Ureter (tissue), 1 donor: ENCODE results near the gene EMILIN1. TPM values are rescaled to one million over a fixed set of nuclear protein-coding genes. Genes with fewer than 3 reads are reported as not detected.

Experiments
- DNase-seq: peaks from one replicate; pipeline ENCODE4 v3.0.0-alpha.2; 2020; ENCODE audit warnings: low spot score
- total RNA-seq: library from RNA; stranded (reverse); gene quantifications from one replicate; pipeline ENCODE4 v1.2.4, GENCODE V29; 2023
- donor health status: DM: yes; HTN: yes; CAD: no.

Gene EMILIN1
- total RNA-seq, 1 donor from 2014 or later: 65.8 TPM

GRCh38 chr2:27080140-27080469 is 1.7 kb downstream of the EMILIN1 start:
- DNase-seq: no peak

DNA sequence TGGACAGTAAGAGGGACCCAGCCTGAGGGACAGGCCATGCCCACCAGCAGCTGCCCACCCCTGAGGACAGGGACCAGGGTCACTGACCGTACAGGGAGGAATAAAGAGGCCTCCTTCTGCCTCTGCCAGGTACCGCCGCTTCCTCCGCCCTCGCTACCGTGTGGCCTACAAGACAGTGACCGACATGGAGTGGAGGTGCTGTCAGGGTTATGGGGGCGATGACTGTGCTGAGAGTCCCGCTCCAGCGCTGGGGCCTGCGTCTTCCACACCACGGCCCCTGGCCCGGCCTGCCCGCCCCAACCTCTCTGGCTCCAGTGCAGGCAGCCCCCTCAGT is 2.2 kb downstream of the EMILIN1 start:
- DNase-seq: no peak

DNA sequence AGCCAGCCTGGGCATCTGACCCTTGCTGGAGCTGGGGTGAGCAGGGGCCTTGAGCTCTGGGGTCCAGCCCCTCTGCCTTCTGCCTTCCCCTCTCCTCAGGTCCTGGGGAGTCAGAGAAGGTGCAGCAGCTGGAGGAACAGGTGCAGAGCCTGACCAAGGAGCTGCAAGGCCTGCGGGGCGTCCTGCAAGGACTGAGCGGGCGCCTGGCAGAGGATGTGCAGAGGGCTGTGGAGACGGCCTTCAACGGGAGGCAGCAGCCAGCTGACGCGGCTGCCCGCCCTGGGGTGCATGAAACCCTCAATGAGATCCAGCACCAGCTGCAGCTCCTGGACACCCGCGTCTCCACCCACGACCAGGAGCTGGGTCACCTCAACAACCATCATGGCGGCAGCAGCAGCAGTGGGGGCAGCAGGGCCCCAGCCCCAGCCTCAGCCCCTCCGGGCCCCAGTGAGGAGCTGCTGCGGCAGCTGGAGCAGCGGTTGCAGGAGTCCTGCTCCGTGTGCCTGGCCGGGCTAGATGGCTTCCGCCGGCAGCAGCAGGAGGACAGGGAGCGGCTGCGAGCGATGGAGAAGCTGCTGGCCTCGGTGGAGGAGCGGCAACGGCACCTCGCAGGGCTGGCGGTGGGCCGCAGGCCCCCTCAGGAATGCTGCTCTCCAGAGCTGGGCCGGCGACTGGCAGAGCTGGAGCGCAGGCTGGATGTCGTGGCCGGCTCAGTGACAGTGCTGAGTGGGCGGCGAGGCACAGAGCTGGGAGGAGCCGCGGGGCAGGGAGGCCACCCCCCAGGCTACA is 3.8 kb downstream of the EMILIN1 start:
- DNase-seq: no peak

DNA sequence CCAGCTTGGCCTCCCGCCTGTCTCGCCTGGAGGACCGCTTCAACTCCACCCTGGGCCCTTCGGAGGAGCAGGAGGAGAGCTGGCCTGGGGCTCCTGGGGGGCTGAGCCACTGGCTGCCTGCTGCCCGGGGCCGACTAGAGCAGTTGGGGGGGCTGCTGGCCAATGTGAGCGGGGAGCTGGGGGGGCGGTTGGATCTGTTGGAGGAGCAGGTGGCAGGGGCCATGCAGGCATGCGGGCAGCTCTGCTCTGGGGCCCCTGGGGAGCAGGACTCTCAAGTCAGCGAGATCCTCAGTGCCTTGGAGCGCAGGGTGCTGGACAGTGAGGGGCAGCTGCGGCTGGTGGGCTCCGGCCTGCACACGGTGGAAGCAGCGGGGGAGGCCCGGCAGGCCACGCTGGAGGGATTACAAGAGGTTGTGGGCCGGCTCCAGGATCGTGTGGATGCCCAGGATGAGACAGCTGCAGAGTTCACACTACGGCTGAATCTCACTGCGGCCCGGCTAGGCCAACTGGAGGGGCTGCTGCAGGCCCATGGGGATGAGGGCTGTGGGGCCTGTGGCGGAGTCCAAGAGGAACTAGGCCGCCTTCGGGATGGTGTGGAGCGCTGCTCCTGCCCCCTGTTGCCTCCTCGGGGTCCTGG is 4.5 kb downstream of the EMILIN1 start:
- no peak for DNase-seq

GRCh38 chr2:27083410-27084296 is 5.2 kb downstream of the EMILIN1 start:
- DNase-seq: no peak

- no peak for DNase-seq
Observed at GRCh38 chr2:27084297-27085061, 6.1 kb downstream of the EMILIN1 start.

- no peak for DNase-seq
Observed at GRCh38 chr2:27085062-27085672, 6.8 kb downstream of the EMILIN1 start.

GRCh38 chr2:27085673-27086089 is 7.3 kb downstream of the EMILIN1 start:
- DNase-seq: peak; percentile 82

DNA sequence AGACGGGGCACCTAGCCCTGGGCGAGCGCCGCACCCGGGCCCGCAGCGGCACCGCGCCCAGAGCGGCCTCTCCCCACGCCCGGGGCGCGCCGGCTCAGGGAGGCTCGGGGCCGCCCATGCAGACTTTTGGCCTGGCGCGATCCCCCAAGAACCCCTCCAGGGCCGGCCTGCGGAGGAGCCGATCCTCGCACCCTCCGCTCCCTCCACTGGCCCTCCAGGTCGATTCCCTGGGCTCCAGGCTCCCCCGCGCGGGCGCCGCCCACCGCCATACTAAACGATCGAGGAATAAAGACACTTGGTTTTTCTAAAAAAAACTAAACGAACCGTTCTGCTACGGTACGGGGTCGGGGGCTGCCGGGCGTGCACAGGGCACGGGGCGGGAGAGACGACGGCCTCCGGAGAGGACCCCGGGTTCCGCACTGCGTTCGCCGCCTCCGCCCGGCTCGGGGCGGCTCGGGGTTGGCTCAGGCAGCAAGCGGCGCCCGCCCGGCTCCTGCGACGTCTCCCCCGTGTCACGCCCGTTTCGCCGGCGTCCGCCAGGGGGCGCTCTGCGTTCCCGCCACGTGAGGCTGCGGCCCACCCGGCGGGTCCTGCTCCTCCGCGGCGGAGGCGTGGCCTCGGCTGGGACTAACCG is 7.8 kb downstream of the EMILIN1 start:
- peak; percentile 96 for DNase-seq

- peak; percentile 61 for DNase-seq
Observed at GRCh38 chr2:27086724-27087593, 8.5 kb downstream of the EMILIN1 start, which contains the start of gene KHK. Gene KHK (plus strand): TSS chr2:27086772. CDS start chr2:27087260, 488 bp downstream.

- DNase-seq: no peak
Observed at GRCh38 chr2:27087823-27088410, 9.5 kb downstream of the EMILIN1 start.

DNA sequence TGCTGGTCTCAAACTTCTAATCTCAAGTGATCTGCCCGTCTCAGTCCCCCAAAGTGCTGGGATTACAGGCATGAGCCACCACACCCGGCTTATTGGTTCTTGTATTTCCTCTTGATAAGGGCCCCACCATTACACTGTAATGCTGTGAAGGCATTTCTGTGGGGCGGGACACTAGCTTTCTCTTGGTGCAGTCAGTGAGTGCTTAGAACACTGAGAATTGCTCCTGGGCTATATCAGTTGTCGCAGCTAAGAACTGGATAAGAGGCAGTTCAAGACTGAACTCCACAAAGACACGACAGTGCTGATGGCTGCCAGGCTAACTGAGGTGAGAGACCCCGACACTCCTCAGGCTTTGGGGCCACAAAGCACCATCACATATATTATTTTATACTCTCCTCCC is 10.2 kb downstream of the EMILIN1 start:
- DNase-seq: no peak

DNA sequence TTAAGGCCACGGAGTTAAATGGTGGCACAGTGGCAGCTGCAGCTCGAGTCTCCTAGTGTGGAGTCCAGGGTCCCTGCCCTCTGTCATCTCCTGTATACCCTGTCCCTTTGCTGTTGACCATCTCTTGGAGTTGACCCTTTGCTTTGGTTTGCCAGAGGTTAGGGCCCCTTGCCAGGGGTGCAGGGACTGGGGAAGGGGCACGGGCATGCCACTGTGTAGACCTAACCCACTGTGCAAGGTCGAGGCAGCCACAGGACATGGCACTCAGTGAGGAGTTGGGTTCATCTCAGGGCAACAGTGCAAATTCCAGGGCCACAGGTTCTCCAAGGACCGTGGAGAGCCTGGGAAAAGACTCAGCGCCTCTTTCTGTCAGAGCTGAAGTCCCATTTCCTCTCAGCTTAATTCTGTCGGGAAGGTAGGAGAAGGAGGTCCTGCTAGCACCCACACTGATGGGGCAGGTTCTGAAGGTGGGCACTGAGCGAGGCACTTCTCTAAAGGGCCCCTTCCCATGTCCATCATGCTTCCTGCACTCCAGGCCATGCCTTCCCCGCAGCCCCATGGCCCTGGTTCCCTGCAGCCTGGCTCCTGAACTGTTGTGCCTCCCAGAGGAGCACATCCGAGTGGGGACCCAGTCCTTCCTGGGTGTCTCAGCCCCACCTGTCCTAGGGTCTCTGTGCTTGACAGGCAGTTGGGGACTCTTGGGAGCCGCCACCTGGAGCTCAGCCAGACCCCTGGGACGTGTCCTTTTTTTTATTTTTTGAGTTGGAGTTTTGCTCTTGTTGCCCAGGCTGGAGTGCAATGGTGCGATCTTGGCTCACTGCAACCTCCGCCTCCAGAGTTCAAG is 10.9 kb downstream of the EMILIN1 start:
- DNase-seq: no peak

DNA sequence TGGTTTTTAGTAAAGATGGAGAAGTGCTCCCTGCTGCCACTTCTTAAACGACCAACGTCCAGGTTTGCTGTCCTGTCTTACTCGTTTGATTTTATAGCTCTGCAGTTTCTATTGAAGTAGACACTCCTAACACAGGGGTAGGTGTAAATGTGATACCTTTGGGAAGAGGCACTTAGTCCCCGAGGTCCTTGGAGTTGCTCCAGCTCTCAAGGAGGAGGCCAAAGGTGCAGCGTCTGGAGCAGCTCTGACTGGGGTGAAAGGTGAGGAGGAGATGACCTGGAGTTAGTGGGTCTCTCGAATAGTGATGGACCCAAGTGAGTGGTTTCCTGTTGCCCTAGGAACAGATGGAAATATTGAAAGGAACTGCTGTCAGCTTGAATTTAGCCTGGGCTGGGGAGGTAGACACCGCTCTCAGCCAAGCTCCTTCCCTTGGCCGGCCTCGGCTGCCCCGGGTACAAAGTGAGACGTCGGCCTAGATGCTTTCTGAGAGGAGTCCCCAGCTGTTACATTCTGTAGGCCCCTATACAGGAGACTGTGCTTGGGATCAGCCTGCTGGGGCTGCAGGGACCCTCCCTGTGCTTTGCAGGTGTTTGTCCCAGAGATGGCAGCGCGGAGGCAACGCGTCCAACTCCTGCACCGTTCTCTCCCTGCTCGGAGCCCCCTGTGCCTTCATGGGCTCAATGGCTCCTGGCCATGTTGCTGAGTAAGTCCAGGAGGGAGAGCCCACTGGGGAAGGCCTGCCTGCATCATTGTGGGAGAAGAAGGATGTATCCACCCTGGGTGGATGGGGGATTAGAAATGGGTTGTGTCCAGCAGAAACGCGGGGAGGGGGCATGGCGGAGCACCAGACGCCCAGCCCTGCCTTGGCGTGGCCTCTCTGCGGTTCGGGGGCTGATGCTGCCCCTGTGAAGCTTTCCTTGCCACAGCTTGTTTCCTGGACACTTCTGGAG is 13.6 kb downstream of the EMILIN1 start:
- no peak for DNase-seq

DNA sequence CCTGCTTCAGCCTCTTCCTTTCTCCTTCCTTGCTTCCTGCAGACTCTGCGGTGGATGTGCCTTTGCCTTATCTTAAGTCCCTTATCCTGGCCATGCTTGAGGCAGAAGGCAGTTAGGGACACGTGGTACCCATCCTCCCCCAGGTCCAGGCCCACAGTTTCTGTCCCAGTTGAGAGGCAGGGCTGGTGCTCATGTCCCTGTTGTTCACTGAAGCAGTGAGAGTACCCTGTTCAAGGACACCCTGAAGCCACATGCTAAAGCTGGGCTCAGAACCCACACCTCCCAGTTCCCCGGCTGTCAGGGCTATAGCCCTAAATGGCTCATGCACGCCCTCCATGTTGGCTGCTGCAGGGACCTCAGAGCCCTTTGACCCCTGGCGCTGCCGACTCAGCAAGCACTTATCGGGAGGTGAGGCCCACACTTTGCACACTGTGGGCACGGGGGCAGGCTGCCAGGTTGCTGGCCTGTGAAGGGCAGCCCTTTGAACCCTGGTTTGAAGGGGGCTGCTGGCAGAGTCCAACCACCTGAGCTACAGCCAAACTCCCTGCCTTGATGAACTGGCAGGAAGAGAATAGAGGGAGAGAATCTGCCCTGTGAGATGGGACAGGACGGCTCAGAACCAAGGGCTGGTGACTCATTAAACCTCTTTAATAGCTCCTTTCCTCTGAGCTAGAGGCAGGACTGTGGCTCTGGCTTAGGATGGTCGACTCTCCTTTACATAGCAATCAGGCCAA is 14.4 kb downstream of the EMILIN1 start:
- no peak for DNase-seq
